HG02623 (cell line): ENCODE results near the gene ANKRD26.

Experiments
- ATAC-seq: cut with Tn5 transposase; IDR thresholded peaks from one replicate; pipeline ENCODE4 v1.9.1; 2021; ENCODE audit warnings: moderate library complexity; ENCODE audit not compliant: unreplicated experiment

Gene ANKRD26

DNA sequence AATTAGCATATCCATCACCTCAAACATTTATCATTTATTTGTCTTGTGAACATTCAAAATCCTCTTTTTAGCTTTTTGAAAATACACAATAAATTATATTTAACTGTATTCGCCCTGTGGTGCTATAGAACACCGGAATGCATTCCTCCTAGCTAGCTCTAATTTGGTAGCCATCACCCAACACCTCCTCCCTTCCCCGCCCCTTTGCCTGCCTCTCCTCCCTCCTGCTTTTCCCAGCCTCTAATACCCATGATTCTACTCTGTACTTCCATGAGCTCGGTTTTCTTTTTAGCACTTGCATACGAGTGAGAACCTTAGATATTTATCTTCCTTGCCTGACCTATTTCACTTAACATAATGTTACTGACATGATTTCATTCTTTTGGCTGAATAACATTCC is 80.1 kb downstream of the ANKRD26 start:
- ATAC-seq = no peak

DNA sequence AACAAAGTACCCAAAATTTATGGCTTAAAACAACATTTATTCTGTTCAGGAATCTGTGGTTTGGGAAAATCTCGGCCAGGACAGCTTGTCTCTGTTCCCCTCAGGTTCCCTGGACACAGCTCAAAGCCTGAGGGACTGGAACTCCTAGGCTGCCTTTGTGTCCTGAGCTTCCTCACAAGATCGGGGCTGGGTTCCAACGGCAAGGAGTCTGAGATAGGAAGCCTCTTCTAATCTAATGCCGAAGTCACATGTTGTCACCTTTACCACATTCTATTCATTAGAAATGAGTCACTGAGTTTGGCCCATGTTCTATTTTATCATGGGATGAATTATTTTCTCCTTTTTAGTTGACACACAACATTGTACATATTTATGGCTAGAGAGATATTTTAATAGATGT is 80.5 kb downstream of the ANKRD26 start:
- ATAC-seq = no peak

DNA sequence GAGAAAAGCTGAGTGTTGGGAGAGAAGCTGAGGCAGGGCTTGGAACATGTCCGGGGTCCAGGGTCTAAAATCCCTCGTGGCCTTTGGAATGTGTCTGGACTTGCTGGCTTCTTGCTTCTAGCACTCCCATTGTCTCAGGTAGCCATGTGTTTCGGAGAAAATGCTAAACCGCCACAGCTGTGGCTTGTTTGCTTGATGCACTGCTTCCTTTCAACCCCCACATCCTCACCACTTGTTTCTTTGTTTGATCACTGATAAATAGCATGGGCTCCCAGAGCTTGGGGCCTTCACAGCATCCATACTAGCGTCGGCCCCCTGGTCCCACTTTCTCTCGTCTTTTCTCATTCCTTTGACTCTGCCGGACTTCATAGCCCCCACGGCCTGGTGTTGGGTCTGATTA is 102.7 kb downstream of the ANKRD26 start:
- no peak for ATAC-seq

DNA sequence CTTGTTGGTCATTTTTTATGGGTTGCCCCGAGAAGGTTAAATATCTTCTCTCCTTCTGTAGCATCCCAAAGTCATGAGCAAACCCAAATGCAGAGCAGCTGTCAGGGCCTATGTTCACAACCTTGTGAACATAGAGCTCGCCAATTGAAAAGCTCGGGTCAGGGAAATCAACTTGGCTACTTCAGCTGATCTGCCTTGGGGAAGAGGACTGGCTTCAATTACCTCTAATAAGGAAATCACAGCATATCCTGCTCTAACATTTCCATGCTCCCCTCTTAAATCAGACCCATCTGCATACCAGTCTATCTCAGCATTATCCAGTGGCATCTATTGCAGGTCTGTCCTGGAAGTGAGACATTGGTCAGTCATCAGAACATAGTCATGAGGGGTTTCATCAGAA is 105.6 kb downstream of the ANKRD26 start:
- no peak for ATAC-seq

DNA sequence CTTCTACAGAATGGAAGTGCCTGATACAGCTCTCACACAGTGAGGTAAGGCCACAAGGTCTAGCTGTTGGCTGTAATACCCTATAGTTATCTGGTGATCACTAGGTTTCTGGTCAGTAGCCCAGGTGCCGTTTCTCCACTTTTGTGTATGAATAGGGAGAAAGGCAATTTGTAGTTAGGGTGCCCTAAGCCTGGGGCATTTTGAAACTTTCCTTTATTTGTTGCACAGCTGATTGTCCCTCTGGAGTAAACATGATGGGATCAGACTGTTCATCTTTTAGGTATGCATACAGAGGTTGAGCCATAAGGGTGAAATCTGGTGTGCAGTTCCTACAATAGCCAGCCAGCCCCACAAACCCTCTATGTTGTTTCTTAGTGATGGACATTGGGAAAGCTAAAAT is 112.4 kb downstream of the ANKRD26 start:
- no peak for ATAC-seq

DNA sequence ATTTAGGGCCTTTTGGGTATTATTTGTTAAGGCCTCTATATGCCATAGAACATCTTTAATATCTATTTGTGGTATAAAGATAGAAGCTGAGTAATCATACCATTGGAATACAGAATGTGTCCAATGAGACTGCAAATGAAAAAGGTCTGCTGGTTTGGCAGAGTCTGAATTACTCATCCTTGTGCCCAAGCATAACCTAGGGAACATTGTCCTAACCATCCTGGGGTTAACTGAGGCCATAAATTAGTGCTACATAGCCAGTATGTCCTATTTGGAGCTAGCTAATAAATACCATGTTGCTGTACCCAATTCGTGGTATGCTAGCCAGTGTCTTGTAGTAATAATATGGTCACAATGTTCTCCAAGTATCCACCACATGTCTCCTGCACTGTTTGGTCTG is 117.1 kb downstream of the ANKRD26 start:
- ATAC-seq = no peak

DNA sequence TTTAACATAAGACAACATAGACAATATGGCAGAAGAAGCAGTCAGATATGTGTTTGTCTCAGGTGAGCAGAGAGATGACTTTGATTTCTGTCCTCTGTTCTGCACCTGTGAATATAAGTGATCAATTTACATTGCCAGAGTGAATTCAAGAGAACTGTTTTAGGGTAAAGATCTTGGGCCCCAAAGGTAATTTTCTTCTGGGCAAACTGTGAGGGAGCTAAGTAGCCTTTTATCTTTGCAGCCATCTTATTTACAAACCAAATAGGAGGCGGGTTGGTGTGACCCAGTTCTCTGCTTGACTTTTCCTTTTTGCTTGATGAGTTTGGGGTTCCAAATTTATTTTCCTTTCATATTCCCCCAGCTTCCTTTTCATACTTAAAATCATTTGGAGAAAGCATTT is 118.2 kb downstream of the ANKRD26 start:
- ATAC-seq = no peak

DNA sequence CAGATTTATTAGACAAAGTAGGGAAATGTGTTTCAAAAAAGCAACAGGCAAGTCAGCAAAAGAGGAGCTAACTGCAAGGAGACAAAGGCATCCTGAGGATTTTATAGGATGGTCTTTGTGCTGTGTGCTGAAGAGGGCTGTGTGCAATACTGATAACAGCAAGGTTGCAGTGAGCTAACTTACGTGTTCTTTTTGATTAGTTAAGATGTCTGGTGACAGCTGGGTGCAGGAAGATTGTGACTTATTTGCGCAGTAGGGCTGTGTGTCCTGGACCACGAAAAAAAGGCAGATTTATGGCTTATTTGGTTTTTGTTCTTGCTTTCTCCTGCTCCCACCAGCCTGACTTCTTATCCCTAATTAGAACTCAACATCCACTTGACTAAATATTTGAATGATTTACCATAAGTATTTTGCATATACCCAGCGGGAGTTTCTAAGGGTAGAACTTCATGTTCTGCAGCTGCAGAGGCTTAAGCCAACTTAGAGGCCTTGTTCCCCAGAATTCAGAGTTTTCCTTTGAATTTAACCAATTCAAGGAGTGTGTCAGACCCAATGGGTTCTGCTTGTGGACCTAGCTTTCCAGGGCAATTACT is 119.0 kb downstream of the ANKRD26 start:
- ATAC-seq = no peak

DNA sequence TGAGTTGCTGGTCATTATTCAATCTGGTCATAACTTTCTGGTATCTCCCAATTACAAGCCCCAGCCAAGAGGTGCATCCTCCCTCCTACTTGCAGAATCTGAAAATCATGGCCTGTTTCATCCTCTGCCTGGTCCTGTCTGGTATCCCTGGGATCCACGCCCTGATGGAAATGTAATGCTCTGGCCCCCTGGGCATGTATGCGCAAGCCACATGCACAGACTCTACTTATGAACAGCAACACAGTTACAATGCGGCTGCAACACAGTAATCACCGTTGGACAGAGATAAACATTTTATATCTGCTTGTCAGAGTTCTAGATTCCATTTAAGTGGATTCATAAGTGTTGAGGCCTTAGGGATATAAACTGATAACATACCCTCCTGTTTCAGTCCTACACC is 121.8 kb downstream of the ANKRD26 start:
- no peak for ATAC-seq

DNA sequence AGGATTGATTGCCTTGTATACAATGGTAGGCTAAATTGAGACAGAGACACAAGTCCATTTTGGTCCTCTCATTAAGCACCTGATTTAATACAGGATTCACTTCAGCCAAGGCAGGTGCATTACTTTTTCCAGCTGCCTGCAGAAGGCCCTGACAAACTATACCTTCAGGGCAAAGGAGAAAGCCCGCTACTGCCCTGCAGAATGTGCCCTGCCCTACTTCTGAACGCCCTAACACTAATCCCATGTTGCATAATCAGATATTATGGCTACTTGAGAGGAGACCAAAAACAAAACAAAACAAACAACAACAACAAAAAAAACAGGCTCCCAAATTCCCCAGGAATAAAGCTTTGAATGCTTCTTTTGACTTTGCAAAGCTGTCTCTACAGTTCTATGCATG is 122.7 kb downstream of the ANKRD26 start:
- ATAC-seq = no peak

DNA sequence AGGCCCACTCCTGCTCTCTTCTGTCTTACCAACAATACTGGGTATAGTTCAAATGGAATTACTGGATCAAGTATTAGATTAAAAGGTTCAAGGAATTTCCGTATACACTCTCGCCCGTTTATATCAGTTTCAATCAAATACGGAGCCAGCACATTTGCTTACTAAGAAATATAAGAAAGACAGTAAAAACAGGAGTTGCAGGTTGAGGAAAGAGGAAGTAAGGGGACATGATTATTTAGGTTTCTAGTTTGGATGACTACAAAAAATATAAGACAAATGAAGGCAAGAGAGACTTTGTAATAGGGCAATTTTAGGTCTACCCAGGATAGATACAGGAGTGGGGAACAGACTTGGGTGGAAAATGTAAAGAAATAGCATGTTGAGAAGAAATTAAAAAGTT is 129.6 kb downstream of the ANKRD26 start:
- no peak for ATAC-seq

DNA sequence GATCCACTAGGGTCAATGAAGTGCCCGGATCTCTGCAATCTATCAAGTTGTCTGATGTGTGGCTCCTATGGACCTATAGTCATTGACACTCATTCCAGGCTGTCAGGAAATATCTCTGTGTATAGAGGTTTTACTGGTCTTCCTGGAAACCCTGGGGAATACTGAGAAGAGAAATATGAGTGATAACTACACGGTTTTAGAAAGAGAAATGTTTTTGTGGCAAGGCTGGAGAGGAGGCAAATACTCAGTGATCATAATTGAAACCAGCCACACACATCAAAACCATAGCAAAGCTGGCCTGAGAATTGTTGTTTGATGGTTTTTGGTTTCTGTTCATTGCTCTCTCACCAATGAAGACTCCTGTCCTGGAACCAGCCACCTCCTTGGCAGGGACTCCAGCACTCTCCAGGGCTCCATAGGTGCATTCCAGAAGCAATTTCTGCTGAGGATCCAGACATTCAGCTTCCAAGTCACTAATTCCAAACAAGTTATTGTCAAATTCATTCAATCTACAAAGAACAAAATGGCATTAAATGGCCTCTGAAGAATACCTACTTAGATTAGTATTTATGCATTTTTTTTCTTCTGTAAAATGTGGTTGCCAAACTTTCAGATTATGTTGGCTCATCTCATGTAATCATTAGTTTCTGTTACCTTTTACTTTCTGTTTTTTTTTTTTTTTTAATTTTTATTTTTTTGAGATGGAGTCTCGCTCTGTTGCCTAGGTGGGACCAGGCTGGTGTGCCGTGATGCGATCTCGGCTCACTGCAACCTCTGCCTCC is 131.0 kb downstream of the ANKRD26 start:
- peak; percentile 74 for ATAC-seq

DNA sequence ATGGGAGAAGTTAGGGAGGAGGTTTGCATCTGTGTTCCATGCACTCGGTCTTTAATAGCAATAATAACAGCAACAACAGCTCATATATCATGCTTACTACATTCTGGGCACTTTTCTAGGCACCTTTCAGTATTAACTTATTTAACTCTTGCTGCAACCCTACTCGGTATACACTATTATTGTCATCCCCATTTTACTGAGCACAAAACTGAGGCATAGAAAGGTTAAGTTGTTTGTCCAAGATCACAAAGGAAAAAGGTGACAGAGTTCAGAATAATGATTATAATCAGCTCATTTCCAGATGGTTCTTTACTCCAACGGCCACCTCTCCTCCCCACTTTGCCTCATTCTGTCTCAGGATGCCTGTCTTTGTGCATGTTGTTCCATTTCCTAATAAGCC is 137.5 kb downstream of the ANKRD26 start:
- no peak for ATAC-seq

DNA sequence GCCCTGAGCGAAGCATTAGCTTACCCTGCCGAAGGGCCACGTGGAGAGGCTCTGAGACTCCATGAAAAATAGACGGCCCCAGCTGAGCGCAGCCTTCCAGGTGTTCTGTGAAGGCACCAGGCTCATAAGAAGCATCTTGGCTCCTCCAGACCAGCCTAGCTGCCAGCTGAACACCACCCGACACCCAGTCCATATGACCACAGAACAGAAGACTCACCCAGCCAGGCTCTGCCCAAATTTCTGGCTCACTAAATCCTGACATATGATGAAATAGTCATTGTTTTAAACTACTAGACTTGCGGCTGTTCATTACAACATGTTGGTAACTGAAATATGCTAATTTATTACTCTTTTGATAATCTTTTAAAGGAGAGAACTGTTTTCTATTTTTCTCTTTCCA is 140.0 kb downstream of the ANKRD26 start:
- ATAC-seq = no peak

DNA sequence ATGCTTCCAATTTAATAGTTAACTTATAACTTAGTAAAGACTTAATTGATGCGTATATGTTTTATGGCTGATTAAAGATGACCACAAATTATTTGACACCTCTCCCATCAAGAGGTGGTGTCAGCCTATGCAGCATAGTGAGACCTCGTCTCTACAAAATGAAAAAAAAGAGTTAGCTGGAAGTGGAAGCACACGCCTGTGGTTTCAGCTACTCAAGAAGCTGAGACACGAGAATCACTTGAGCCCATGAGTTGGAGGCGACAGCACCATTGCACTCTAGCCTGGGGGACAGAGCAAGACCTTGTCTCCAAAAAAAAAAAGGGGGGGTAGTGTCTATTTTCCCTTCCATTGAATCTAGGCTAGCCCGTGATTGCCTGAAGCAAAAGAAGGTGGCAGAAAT is 140.5 kb downstream of the ANKRD26 start:
- ATAC-seq = no peak
